Osteoblast (primary cell): ENCODE results near the gene FAM228B. TPM values are rescaled to one million over a fixed set of nuclear protein-coding genes. Genes with fewer than 3 reads are reported as not detected.

Experiments used
- DNase-seq: peaks from one replicate; pipeline ENCODE4 v3.0.0; 2011; ENCODE audit warnings: low spot score, mixed read lengths; ENCODE audit not compliant: insufficient read length; ENCODE audit errors: missing footprints
- H2AFZ ChIP-seq: 2 replicates; pipeline ENCODE4 v1.6.0; 2011; ENCODE audit warnings: mild to moderate bottlenecking, low read length
- H3K27ac ChIP-seq: 2 replicates; pipeline ENCODE4 v1.5.1; 2011; ENCODE audit warnings: mild to moderate bottlenecking, low read depth, low read length, moderate library complexity
- H3K27me3 ChIP-seq: 2 replicates; pipeline ENCODE4 v1.6.0; 2012; ENCODE audit warnings: mild to moderate bottlenecking, control low read depth, inconsistent platforms, low read length, moderate library complexity; ENCODE audit not compliant: insufficient read depth
- H3K36me3 ChIP-seq: 2 replicates; pipeline ENCODE4 v1.5.1; 2011; ENCODE audit warnings: mild to moderate bottlenecking, low read length, control low read depth, moderate library complexity; ENCODE audit not compliant: insufficient read depth
- H3K4me1 ChIP-seq: 2 replicates; pipeline ENCODE4 v1.5.1; 2011; ENCODE audit warnings: mild to moderate bottlenecking, low read length, control low read depth, moderate library complexity; ENCODE audit not compliant: insufficient read depth
- H3K4me2 ChIP-seq: 2 replicates; pipeline ENCODE4 v1.6.0; 2011; ENCODE audit warnings: mild to moderate bottlenecking, low read length; ENCODE audit not compliant: insufficient read depth
- H3K4me3 ChIP-seq: fragments of 200-600 bp; sonication (generic); 3 replicates; pipeline ENCODE4 v1.5.1; 2012; ENCODE audit warnings: mild to moderate bottlenecking, low read length, inconsistent platforms; ENCODE audit not compliant: insufficient read depth
- H3K79me2 ChIP-seq: 2 replicates; pipeline ENCODE4 v1.6.0; 2012; ENCODE audit warnings: mild to moderate bottlenecking, low read length, control low read depth, inconsistent platforms; ENCODE audit not compliant: insufficient read depth
- H3K9me3 ChIP-seq: 2 replicates; pipeline ENCODE4 v1.5.1; 2011; ENCODE audit warnings: low read depth, low read length, control low read depth
- H4K20me1 ChIP-seq: 2 replicates; pipeline ENCODE4 v1.6.0; 2012; ENCODE audit warnings: mild to moderate bottlenecking, low read length, control low read depth; ENCODE audit not compliant: insufficient read depth
- CTCF ChIP-seq: IDR thresholded peaks from 2 replicates; pipeline ENCODE4 v1.5.1; 2011; ENCODE audit warnings: mild to moderate bottlenecking, low read depth, low read length, moderate library complexity; ENCODE audit errors: extremely low read depth
- total RNA-seq: library from RNA; depleted of rRNA; stranded (reverse); fragments of >200 nt; gene quantifications from 2 replicates; pipeline ENCODE4 v1.2.3, GENCODE V29; 2012

FAM228B gene
- total RNA-seq, 1 donor = 11.6 TPM

- no peak for DNase-seq
- TF ChIP-seq CTCF = no peak
- Histone ChIP-seq H3K27me3 (no peaks in the 10 kb centered on the region), H2AFZ (peak overlapping the region; percentile 85), H3K9me3 (no peaks in the 10 kb centered on the region), H3K27ac (no peak overlapping the region), H3K36me3 (peaks cover 28% of the 10 kb centered on the region), H3K4me3 (peak overlapping the region; percentile 87), H3K79me2 (peaks cover 28% of the 10 kb centered on the region), H3K4me2 (peak overlapping the region; percentile 74), H4K20me1 (peaks cover 3% of the 10 kb centered on the region), H3K4me1 (peaks cover 5% of the 10 kb centered on the region)
Measured at GRCh38 chr2:24077879-24078278, 45.4 kb upstream of the FAM228B start.

- Histone ChIP-seq H3K4me1 (peaks cover 10% of the 10 kb centered on the region), H3K79me2 (peaks cover 9% of the 10 kb centered on the region), H4K20me1 (no peaks in the 10 kb centered on the region), H3K36me3 (peaks cover 23% of the 10 kb centered on the region), H2AFZ (no peak overlapping the region), H3K9me3 (no peaks in the 10 kb centered on the region), H3K4me3 (no peak overlapping the region), H3K27ac (no peak overlapping the region), H3K4me2 (no peak overlapping the region), H3K27me3 (no peaks in the 10 kb centered on the region)
- no peak for DNase-seq
- TF ChIP-seq CTCF = no peak
Measured at GRCh38 chr2:24080701-24081100, 42.6 kb upstream of the FAM228B start.

- Histone ChIP-seq H3K9me3 (no peaks in the 10 kb centered on the region), H3K4me2 (peak overlapping the region; percentile 90), H3K79me2 (peaks cover 5% of the 10 kb centered on the region), H2AFZ (peak overlapping the region; percentile 79), H3K4me1 (peaks cover 10% of the 10 kb centered on the region), H3K27me3 (no peaks in the 10 kb centered on the region), H4K20me1 (no peaks in the 10 kb centered on the region), H3K4me3 (peak overlapping the region; percentile 88), H3K27ac (peak overlapping the region; percentile 62), H3K36me3 (peaks cover 23% of the 10 kb centered on the region)
- TF ChIP-seq CTCF = no peak
- DNase-seq = no peak
Measured at GRCh38 chr2:24082787-24083566, 40.3 kb upstream of the FAM228B start.

- no peak for TF ChIP-seq CTCF
- peak overlapping the region; percentile 88 for H3K4me3 ChIP-seq
- peaks cover 5% of the 10 kb centered on the region for H3K79me2 ChIP-seq
- peak overlapping the region; percentile 62 for H3K27ac ChIP-seq
- H4K20me1 ChIP-seq = no peaks in the 10 kb centered on the region
- peaks cover 23% of the 10 kb centered on the region for H3K36me3 ChIP-seq
- peak; percentile 87 for DNase-seq
- H2AFZ ChIP-seq = peak overlapping the region; percentile 79
- peaks cover 10% of the 10 kb centered on the region for H3K4me1 ChIP-seq
- no peaks in the 10 kb centered on the region for H3K9me3 ChIP-seq
- no peaks in the 10 kb centered on the region for H3K27me3 ChIP-seq
- H3K4me2 ChIP-seq = peak overlapping the region; percentile 90
Measured at GRCh38 chr2:24083567-24084385, 39.5 kb upstream of the FAM228B start.
